SH-SY5Y (cell line): ENCODE results near the gene KRT77.

Source experiments
- GATA2 ChIP-seq: IDR thresholded peaks from 2 replicates; pipeline ENCODE4 v1.6.1; 2011; ENCODE audit warnings: mild to moderate bottlenecking, low read depth, low read length
- GATA3 ChIP-seq: IDR thresholded peaks from 2 replicates; pipeline ENCODE4 v1.6.1; 2011; ENCODE audit warnings: low read depth, mild to moderate bottlenecking, low read length, moderate library complexity

DNA sequence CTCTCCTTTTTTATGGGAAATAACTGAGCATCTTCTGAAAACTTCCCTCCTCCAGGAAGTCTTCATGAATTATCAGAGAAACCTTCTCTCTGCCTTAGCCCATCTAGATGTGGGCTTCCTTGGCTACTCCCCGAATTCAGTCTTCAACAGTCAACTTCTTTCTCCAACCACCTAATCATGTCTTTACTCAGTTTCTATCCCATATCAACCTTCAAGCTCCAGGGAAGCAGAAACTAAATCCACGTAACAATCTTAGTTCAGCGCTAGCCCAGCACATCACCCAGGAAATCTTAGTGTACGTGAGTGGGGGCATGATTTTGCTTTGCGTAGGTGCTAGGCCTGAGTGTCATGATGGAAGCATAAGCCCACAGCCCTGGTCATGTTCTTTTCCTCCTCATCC, 12.7 kb upstream of the KRT77 start:
- no peak for TF ChIP-seq GATA2
- TF ChIP-seq GATA3: no peak
